IMR-90 (cell line): ENCODE data around the gene PHEX.

Experiments used
- BHLHE40 ChIP-seq: fragments of 150-350 bp; IDR thresholded peaks from 2 replicates; pipeline ENCODE4 v1.6.1; 2016; ENCODE audit warnings: mild to moderate bottlenecking, low read depth, low read length
- CEBPB ChIP-seq: IDR thresholded peaks from 2 replicates; pipeline ENCODE4 v1.6.1; 2012; ENCODE audit warnings: low read depth, low read length, improper control_type of control experiment
- CTCF ChIP-seq: conservative IDR thresholded peaks from 2 replicates; pipeline ENCODE4 v1.5.1; 2012; ENCODE audit warnings: mild to moderate bottlenecking, low read depth, low read length, improper control_type of control experiment
- ELK1 ChIP-seq: fragments of 150-350 bp; IDR thresholded peaks from 2 replicates; pipeline ENCODE4 v1.6.1; 2016; ENCODE audit warnings: low read depth, mild to moderate bottlenecking, low read length, moderate library complexity, borderline replicate concordance
- MAFK ChIP-seq: IDR thresholded peaks from 2 replicates; pipeline ENCODE4 v1.6.1; 2012; ENCODE audit warnings: low read depth, low read length, improper control_type of control experiment
- MAZ ChIP-seq: IDR thresholded peaks from 2 replicates; pipeline ENCODE4 v1.6.1; 2012; ENCODE audit warnings: low read depth, mild to moderate bottlenecking, low read length, improper control_type of control experiment, moderate library complexity, borderline replicate concordance
- MXI1 ChIP-seq: IDR thresholded peaks from 2 replicates; pipeline ENCODE4 v1.6.1; 2012; ENCODE audit warnings: low read depth, mild to moderate bottlenecking, low read length, moderate library complexity, borderline replicate concordance
- POLR2A ChIP-seq: IDR thresholded peaks from 2 replicates; pipeline ENCODE4 v1.6.1; 2012; ENCODE audit warnings: mild to moderate bottlenecking, low read depth, low read length
- SMC3 ChIP-seq: fragments of 150-350 bp; IDR thresholded peaks from 2 replicates; pipeline ENCODE4 v1.6.1; 2016; ENCODE audit warnings: low read depth, mild to moderate bottlenecking, antibody characterized with exemption, low read length, moderate library complexity
- USF2 ChIP-seq: fragments of 150-350 bp; IDR thresholded peaks from 2 replicates; pipeline ENCODE4 v1.6.1; 2017; ENCODE audit warnings: mild to moderate bottlenecking, antibody characterized with exemption, low read length, low read depth

GRCh38 chrX:22272613-22273012 is 240.5 kb downstream of the PHEX start, which contains the start of gene CBLL2:
- TF ChIP-seq CTCF (no peak), POLR2A (no peak), CEBPB (no peak), MXI1 (no peak), SMC3 (no peak), MAZ (no peak), ELK1 (no peak), BHLHE40 (no peak), MAFK (no peak), USF2 (no peak)
